Duodenal mucosa (tissue), 2 donors: ENCODE measurements around the gene PTPRM.

Experiments used
- H3K27ac ChIP-seq: one replicate; pipeline ENCODE4 v1.7.0; 2013; ENCODE audit warnings: low read depth, low read length
- H3K27me3 ChIP-seq, 2 donors: one replicate each; pipeline ENCODE4 v1.7.0; 2013; ENCODE audit warnings: low read length in 2 of 2, control low read depth in 1 of 2; ENCODE audit not compliant: insufficient read depth in 2 of 2, control insufficient read depth in 1 of 2
- H3K36me3 ChIP-seq, 2 donors: one replicate each; pipeline ENCODE4 v1.7.0; 2013; ENCODE audit warnings: low read length in 2 of 2, control low read depth in 1 of 2; ENCODE audit not compliant: insufficient read depth in 2 of 2, control insufficient read depth in 1 of 2
- H3K4me1 ChIP-seq, 2 donors: one replicate each; pipeline ENCODE4 v1.7.0; 2013; ENCODE audit warnings: low read length in 2 of 2, control low read depth in 1 of 2; ENCODE audit not compliant: insufficient read depth in 2 of 2, control insufficient read depth in 1 of 2
- H3K4me3 ChIP-seq, 2 donors: one replicate each; pipeline ENCODE4 v1.7.0; 2013; ENCODE audit warnings: low read length in 2 of 2, low read depth in 1 of 2
- H3K9ac ChIP-seq, 2 donors: one replicate each; pipeline ENCODE4 v1.7.0; 2013; ENCODE audit warnings: low read length in 2 of 2, low read depth in 1 of 2
- H3K9me3 ChIP-seq, 2 donors: one replicate each; pipeline ENCODE4 v1.7.0; 2013; ENCODE audit warnings: low read length in 2 of 2, control low read depth in 1 of 2; ENCODE audit not compliant: control insufficient read depth in 1 of 2

PTPRM gene

DNA sequence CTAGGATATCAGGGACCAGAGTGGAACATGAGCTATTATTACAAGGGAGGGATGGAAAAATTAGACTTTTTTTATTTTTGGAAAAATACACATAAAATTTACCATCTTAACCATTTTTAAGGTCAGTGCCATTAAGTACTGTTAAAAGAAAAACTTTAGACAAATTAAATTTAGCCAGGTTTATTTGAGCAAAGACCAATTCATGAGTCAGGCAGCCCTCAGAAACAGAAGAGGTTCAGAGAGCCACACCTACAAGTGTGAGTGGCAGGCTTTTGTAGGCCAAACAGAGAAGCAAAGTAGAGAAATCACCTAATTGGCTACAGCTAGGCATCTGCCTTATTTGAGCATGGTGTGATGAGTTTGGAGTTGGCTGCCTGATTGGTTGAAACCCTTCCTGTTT lies 740.8 kb downstream of the PTPRM start:
- H3K27me3 ChIP-seq = no peaks in the 10 kb centered on the region
- no peak overlapping the region for H3K4me3 ChIP-seq
- H3K27ac ChIP-seq = no peak overlapping the region
- H3K36me3 ChIP-seq = no peaks in the 10 kb centered on the region
- no peaks in the 10 kb centered on the region for H3K9me3 ChIP-seq
- no peak overlapping the region for H3K9ac ChIP-seq
- H3K4me1 ChIP-seq = no peaks in the 10 kb centered on the region

DNA sequence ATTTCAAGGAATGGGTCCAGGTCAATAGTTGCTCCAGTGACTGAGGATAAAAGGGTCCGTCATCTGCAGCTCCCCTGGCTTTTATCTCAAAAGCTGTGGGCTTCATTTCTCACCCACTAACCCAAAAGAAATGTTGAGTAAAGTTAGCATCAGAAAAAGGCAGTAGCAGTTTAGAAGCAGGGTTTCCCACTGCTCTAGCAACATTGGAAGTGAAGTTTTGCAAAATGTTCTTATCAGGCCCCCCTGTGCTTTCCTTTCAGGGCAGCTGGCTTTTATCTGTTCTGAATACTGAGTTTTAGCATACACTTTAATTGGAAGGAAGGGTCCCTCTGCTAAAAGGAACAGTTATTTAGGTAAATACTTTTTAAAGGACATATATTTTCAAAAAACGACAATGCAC lies 745.9 kb downstream of the PTPRM start:
- Histone ChIP-seq H3K27ac (no peak overlapping the region), H3K27me3 (no peaks in the 10 kb centered on the region), H3K4me1 (no peaks in the 10 kb centered on the region), H3K9ac (no peak overlapping the region), H3K9me3 (no peaks in the 10 kb centered on the region), H3K4me3 (no peak overlapping the region), H3K36me3 (no peaks in the 10 kb centered on the region)

DNA sequence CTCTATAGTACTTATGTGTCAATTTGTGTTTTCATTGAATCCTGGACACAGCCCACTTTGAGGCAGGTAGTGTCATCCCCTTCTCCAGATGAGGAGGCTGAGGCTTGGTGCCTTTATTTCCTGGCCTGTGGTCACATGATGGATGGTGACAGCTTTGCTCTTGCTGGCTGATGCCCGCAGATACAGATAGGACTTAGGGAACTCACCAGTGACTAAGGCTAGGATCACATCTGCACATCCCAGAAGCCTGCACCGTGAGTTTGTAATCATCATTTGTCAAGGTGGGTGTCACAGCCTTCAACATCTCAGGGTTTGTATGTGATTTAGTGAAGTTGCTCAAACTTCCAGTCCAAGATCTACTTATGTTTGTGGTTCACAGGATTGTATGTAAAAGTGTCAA lies 747.0 kb downstream of the PTPRM start:
- no peaks in the 10 kb centered on the region for H3K9me3 ChIP-seq
- H3K4me3 ChIP-seq = no peak overlapping the region
- H3K27ac ChIP-seq = no peak overlapping the region
- H3K9ac ChIP-seq = no peak overlapping the region
- H3K4me1 ChIP-seq = no peaks in the 10 kb centered on the region
- no peaks in the 10 kb centered on the region for H3K27me3 ChIP-seq
- H3K36me3 ChIP-seq = no peaks in the 10 kb centered on the region

DNA sequence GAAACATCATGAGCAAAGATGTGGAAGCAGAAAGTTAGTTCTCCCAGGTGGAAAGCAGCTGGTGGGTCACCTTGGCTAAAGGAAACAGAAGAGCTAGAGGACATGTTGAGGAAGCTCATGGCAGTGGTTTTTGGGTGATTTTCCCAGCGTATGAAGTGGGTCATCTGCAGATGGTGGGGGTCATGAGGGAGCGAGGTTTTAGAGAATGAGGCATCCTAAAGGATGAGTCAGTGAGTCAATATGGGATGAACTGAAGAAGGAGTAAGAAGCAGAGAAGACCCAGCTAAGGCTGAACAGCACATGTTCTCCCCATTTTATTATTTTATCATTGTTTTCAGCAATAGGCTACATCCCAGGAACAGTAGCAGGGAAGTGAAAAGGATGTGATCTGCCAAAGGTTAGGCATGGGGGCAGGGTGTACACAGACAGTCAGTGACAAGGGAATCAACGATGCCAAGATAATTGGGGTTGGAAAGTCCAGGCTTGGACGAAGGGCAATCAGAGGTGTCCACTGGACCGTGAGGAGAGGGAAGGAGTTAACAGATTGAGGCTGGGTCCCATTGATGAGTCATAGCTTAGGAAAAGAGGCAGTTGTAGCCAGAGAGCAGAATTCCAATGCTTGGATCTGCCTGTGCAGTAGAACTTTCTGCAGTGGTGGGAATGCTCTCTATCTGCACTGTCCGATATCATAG lies 752.8 kb downstream of the PTPRM start:
- no peak overlapping the region for H3K9ac ChIP-seq
- no peaks in the 10 kb centered on the region for H3K4me1 ChIP-seq
- no peaks in the 10 kb centered on the region for H3K27me3 ChIP-seq
- H3K4me3 ChIP-seq = no peak overlapping the region
- no peaks in the 10 kb centered on the region for H3K36me3 ChIP-seq
- no peaks in the 10 kb centered on the region for H3K9me3 ChIP-seq
- no peak overlapping the region for H3K27ac ChIP-seq

DNA sequence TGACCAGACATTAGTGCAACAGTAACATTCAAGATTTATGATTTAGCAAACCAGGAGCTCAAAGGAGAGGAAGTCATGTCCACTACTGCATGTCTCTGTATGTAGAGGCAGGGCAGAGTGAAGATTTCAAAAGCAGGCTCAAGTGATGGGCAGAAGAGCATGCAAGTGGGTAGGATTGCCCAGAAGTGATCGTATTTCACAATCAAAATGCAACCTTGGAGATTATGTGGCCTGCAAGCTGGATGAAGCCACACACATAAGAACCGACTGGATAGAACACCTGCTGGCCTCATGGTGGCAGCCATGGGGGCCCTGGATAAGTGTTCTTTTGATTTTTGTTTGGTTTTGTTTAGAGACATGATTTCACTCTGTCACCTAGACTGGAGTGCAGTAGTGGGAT lies 755.4 kb downstream of the PTPRM start:
- no peak overlapping the region for H3K27ac ChIP-seq
- H3K4me1 ChIP-seq = peaks cover 0 to 4% of the 10 kb centered on the region in 2 donors
- H3K4me3 ChIP-seq = no peak overlapping the region

DNA sequence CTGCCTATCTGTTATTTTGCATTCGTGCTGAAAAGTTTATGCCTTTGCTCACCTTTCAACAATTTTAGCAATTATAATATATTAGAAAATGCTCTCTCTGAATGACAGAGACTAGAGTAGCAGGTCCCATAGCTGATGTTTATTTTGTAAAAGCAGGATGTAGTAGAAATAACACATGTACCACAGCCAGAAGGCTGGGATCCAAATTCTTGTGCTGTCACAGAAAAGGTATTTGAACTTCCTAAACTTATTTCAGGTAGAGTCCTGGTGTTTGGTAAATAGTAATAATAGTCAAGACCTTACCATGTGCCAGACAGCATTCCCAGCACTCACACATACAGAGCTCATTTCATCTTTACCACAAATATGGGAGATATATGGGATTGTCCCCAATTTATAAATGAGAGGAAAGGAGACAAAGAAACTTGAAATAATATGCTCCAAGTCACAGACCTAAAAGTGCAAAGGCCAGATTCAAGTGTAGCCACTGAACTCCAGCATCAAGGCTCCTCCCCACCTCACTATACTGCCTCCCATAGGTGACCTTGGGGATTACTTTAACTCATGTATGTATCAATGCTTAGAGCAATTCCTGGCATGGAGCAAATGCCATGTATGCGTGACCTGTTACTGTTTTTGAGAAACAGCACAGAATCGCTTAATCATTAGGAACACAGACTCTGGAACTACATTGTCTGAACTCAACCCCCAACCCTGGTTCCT lies 757.4 kb downstream of the PTPRM start:
- Histone ChIP-seq H3K27me3 (no peaks in the 10 kb centered on the region), H3K36me3 (no peaks in the 10 kb centered on the region), H3K27ac (no peak overlapping the region), H3K4me3 (no peak overlapping the region), H3K4me1 (peaks cover 0 to 9% of the 10 kb centered on the region in 2 donors), H3K9ac (no peak overlapping the region), H3K9me3 (no peaks in the 10 kb centered on the region)

More for the DNA sequence above, 755.4 kb downstream of the PTPRM start:
- no peaks in the 10 kb centered on the region for H3K36me3 ChIP-seq
- H3K9me3 ChIP-seq = no peaks in the 10 kb centered on the region
- H3K27me3 ChIP-seq = no peaks in the 10 kb centered on the region
- no peak overlapping the region for H3K9ac ChIP-seq

DNA sequence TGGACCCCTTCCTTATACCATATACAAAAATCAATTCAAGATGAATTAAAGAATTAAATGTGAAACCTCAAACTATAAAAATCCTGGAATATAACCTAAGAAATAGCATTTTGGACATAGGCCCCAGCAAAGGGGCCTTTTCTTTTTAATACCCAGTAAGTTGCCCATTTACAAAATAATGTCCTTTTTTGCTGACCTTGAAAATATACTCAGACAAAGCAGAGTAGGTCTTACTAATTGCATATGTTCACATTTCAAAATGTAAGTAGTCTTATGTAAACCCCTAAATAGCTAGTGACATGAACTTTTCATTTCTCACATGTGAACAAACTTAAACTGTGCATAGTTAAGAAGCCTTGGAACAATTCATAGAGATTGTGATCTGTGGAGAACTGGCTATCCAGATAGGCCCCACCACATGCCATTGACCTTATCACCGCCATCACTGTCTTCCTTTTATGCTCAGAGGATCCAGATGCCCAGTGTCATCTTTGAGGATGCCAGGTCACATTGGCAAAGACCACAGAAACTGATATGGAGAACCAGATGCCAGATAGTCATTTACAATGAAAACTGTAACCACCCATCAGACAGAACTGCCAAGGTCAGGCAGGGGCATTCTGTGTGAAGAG lies 759.8 kb downstream of the PTPRM start:
- Histone ChIP-seq H3K9ac (no peak overlapping the region), H3K36me3 (no peaks in the 10 kb centered on the region), H3K27ac (no peak overlapping the region), H3K4me1 (peaks cover 0 to 9% of the 10 kb centered on the region in 2 donors), H3K4me3 (no peak overlapping the region), H3K27me3 (no peaks in the 10 kb centered on the region), H3K9me3 (no peaks in the 10 kb centered on the region)

DNA sequence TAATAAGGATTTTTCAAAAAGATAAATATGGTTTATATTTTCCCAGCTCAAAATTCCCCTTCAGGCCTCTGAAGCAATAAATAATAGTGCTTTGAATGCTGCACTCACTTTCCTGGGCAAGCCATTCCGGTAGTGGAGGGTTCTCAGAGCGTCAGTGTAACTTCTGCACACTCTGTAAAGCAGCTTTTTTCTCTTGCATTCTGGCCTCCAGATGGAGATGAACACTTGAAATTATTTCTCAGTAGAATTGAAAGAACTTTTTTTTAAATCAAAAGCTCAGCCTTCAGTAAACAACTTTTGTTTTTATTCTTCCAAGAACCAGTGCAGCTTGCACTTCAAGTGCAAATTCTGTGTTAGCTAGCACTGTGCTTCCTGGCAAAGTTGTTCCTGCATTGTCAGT lies 761.0 kb downstream of the PTPRM start:
- Histone ChIP-seq H3K27me3 (no peaks in the 10 kb centered on the region), H3K9ac (no peak overlapping the region), H3K4me1 (peaks cover 0 to 9% of the 10 kb centered on the region in 2 donors), H3K27ac (no peak overlapping the region), H3K4me3 (no peak overlapping the region), H3K9me3 (no peaks in the 10 kb centered on the region), H3K36me3 (no peaks in the 10 kb centered on the region)

DNA sequence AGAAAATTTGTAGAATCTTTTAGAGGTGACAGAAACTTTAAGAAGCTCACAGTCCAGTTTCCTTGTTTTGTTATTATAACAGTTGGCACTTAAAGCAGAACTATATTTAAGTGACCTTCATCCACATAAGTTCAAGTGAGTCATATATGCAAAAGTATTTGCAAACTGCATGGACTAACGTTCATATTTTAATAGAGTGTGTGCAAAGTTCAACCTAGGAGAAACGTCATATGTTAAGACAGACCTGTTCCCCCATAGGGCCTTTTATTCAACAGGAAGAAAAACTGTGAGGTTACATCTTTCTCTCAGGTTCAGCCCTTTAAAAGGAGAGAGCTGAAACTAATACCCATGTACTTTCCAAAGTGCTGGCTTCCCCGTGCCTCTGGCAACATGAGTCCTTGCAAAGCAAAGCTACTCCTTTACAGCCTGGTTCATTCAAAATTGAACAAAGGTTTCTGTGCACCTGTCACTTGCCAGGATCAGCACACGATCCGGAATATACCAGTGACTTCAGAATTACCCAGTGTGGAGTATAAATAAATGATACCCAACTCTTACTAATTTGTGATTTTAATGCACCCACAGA lies 762.2 kb downstream of the PTPRM start:
- no peaks in the 10 kb centered on the region for H3K27me3 ChIP-seq
- no peak overlapping the region for H3K9ac ChIP-seq
- no peaks in the 10 kb centered on the region for H3K9me3 ChIP-seq
- H3K4me1 ChIP-seq = peaks cover 0 to 9% of the 10 kb centered on the region in 2 donors
- H3K36me3 ChIP-seq = no peaks in the 10 kb centered on the region
- H3K4me3 ChIP-seq = no peak overlapping the region
- no peak overlapping the region for H3K27ac ChIP-seq

DNA sequence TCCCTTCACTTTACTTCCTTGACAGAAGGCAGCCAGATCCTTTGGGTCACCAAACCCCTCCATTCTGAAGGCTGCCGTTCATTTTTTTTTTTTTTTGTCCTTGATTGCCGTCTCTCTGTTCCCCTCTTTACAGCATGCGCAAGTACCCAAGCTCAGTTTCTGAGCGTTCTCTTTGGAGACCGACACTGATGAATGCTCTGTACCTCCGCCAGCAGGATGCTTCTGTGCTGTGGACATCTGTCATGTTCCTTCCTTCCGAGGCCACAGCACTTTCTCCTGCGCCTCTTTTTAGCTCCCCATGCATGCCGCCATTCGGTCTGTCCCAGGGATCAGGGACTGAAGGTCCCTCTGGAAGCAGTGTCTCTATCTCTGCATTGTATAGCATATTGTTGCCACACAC lies 763.5 kb downstream of the PTPRM start:
- Histone ChIP-seq H3K9me3 (no peaks in the 10 kb centered on the region), H3K4me3 (no peak overlapping the region), H3K36me3 (no peaks in the 10 kb centered on the region), H3K4me1 (peaks cover 0 to 9% of the 10 kb centered on the region in 2 donors), H3K9ac (no peak overlapping the region), H3K27ac (no peak overlapping the region), H3K27me3 (no peaks in the 10 kb centered on the region)
